Liver (tissue), 9 donors: ENCODE data around the gene USP21. TPM values are rescaled to one million over a fixed set of nuclear protein-coding genes. Genes with fewer than 3 reads are reported as not detected.

Experiments used
- DNase-seq: peaks from one replicate; pipeline ENCODE4 v3.0.0-alpha.2; 2017; ENCODE audit warnings: low spot score
- H3K27ac ChIP-seq, 2 donors: one replicate each; pipeline ENCODE4 v1.7.0; 2013; ENCODE audit warnings: inconsistent platforms in 2 of 2, low read length in 2 of 2, control low read depth in 1 of 2, low read depth in 1 of 2, mild to moderate bottlenecking in 1 of 2
- H3K27me3 ChIP-seq, 4 donors: one replicate each; pipeline versions ENCODE4 v1.6.1 to v1.7.0; 2013; ENCODE audit warnings: low read length in 3 of 4, inconsistent platforms in 1 of 4, mild to moderate bottlenecking in 1 of 4, moderate library complexity in 1 of 4; ENCODE audit not compliant: control insufficient read depth in 4 of 4, insufficient read depth in 4 of 4
- H3K36me3 ChIP-seq, 4 donors: one replicate each; pipeline versions ENCODE4 v1.6.1 to v1.7.0; 2013; ENCODE audit warnings: low read length in 3 of 4, mild to moderate bottlenecking in 3 of 4, low read depth in 1 of 4, moderate library complexity in 1 of 4; ENCODE audit not compliant: control insufficient read depth in 4 of 4, insufficient read depth in 3 of 4
- H3K4me1 ChIP-seq, 4 donors: one replicate each; pipeline versions ENCODE4 v1.6.1 to v1.7.0; 2013; ENCODE audit warnings: low read length in 3 of 4, mild to moderate bottlenecking in 3 of 4, moderate library complexity in 1 of 4; ENCODE audit not compliant: control insufficient read depth in 4 of 4, insufficient read depth in 4 of 4
- H3K4me3 ChIP-seq, 3 donors: one replicate each; pipeline versions ENCODE4 v1.6.1 to v1.7.0; 2013; ENCODE audit warnings: low read length in 3 of 3, control low read depth in 1 of 3, low read depth in 1 of 3, mild to moderate bottlenecking in 1 of 3
- H3K9ac ChIP-seq, 2 donors: one replicate each; pipeline ENCODE4 v1.7.0; 2013; ENCODE audit warnings: low read length in 2 of 2, mild to moderate bottlenecking in 2 of 2, moderate library complexity in 2 of 2, control low read depth in 1 of 2, low read depth in 1 of 2
- H3K9me3 ChIP-seq, 4 donors: one replicate each; pipeline versions ENCODE4 v1.6.1 to v1.7.0; 2013; ENCODE audit warnings: low read length in 3 of 4; ENCODE audit not compliant: control insufficient read depth in 4 of 4
- EGR1 ChIP-seq, 2 donors: IDR thresholded peaks; 2 replicates each; pipeline ENCODE4 v1.6.1; 2016 to 2018; ENCODE audit warnings: antibody characterized with exemption in 2 of 2, low read depth in 2 of 2
- FOXA1 ChIP-seq: IDR thresholded peaks from 2 replicates; pipeline ENCODE4 v1.6.1; 2016; ENCODE audit warnings: antibody characterized with exemption
- FOXA2 ChIP-seq: IDR thresholded peaks from 2 replicates; pipeline ENCODE4 v1.6.1; 2016; ENCODE audit warnings: antibody characterized with exemption
- GABPA ChIP-seq, 2 donors: IDR thresholded peaks in 1 of 2; conservative IDR thresholded peaks in 1 of 2; 2 replicates each; pipeline ENCODE4 v1.6.1; 2016; ENCODE audit warnings: antibody characterized with exemption in 2 of 2, mild to moderate bottlenecking in 1 of 2, moderate library complexity in 1 of 2
- HNF4A ChIP-seq, 2 donors: conservative IDR thresholded peaks; 2 replicates each; pipeline ENCODE4 v1.6.1; 2016; ENCODE audit warnings: antibody characterized with exemption in 2 of 2, mild to moderate bottlenecking in 2 of 2
- HNF4G ChIP-seq: IDR thresholded peaks from 2 replicates; pipeline ENCODE4 v1.6.1; 2016; ENCODE audit warnings: antibody characterized with exemption
- JUND ChIP-seq, 2 donors: IDR thresholded peaks; 2 replicates each; pipeline ENCODE4 v1.6.1; 2016; ENCODE audit warnings: antibody characterized with exemption in 2 of 2
- NR2F2 ChIP-seq: IDR thresholded peaks from 2 replicates; pipeline ENCODE4 v1.6.1; 2016; ENCODE audit warnings: antibody characterized with exemption
- RAD21 ChIP-seq, 2 donors: IDR thresholded peaks; 2 replicates each; pipeline ENCODE4 v1.6.1; 2016; ENCODE audit warnings: antibody characterized with exemption in 2 of 2, mild to moderate bottlenecking in 2 of 2
- RXRA ChIP-seq, 2 donors: IDR thresholded peaks; 2 replicates each; pipeline ENCODE4 v1.6.1; 2017 to 2018; ENCODE audit warnings: antibody characterized with exemption in 2 of 2, mild to moderate bottlenecking in 1 of 2
- SP1 ChIP-seq: IDR thresholded peaks from 2 replicates; pipeline ENCODE4 v1.6.1; 2018; ENCODE audit warnings: antibody characterized with exemption, mild to moderate bottlenecking
- TAF1 ChIP-seq: conservative IDR thresholded peaks from 2 replicates; pipeline ENCODE4 v1.6.1; 2016; ENCODE audit warnings: antibody characterized with exemption, mild to moderate bottlenecking
- YY1 ChIP-seq: IDR thresholded peaks from 2 replicates; pipeline ENCODE4 v1.6.1; 2016; ENCODE audit warnings: antibody characterized with exemption, mild to moderate bottlenecking
- WGBS: extraction: QIAGEN DNeasy Blood & Tissue Kit; methylation state at CpG from one replicate; pipeline ENCODE4 v1.1.7; 2013; 5-methylcytosine and 5-hydroxymethylcytosine counted together
- polyA plus RNA-seq, 2 donors: library from polyadenylated mRNA; stranded (reverse) in 1 of 2; unstranded in 1 of 2; fragments of 200-250 nt in 1 of 2; fragments of >200 nt in 1 of 2; fragmentation: Nextera tagmentation in 1 of 2; extraction: Ambion mirVana in 1 of 2; gene quantifications; one replicate each; pipeline versions ENCODE4 v1.2.1 to v1.2.3, GENCODE V29; 2013 to 2015
- total RNA-seq, 2 donors: library from RNA; depleted of rRNA; stranded (reverse); fragments of >200 nt; gene quantifications; one replicate each; pipeline ENCODE4 v1.2.3, GENCODE V29; 2014
- TF ChIP-seq, protein P1 (sequence below): IDR thresholded peaks from 2 replicates; pipeline ENCODE4 v1.6.1; 2016; ENCODE audit warnings: antibody characterized with exemption
- TF ChIP-seq, protein P2 (sequence below): fragments of 150-350 bp; IDR thresholded peaks from 2 replicates; pipeline ENCODE4 v1.5.1; 2017; ENCODE audit warnings: improper control_type of control experiment, low read depth, low read length; ENCODE audit not compliant: missing input control
- TF ChIP-seq, protein P3 (sequence below): IDR thresholded peaks from 2 replicates; pipeline ENCODE4 v1.6.1; 2016; ENCODE audit warnings: antibody characterized with exemption, mild to moderate bottlenecking
- TF ChIP-seq, protein P4 (sequence below): IDR thresholded peaks from 2 replicates; pipeline ENCODE4 v1.6.1; 2016; ENCODE audit warnings: antibody characterized with exemption
- TF ChIP-seq, protein P5 (sequence below): IDR thresholded peaks from 2 replicates; pipeline ENCODE4 v1.6.1; 2016; ENCODE audit warnings: antibody characterized with exemption
- donor health status: healthy.
- donor health status: healthy.
- donor health status: healthy.
- donor health status: healthy.
- donor health status: healthy.

USP21 gene
- total and polyA plus RNA-seq, 4 donors = 4.1 to 9.0 (median 6.5) TPM

DNA sequence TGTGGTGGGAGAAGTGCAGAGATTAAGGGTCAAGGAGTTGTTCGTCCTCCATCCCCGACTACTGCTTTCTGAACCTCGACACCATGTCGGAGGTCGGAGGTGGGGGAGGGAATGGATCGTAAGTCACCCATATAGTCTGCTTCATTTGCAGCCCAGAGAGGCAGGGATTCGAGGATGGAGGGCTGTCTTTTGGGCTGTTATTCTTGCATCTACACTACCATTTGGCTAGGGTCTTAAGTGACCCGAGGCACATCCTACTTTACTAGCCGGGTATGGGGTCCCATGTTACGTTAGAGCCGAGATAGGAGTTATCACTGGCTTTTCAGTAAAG lies 578 bp downstream of the USP21 start:
- peaks cover 0 to 24% (median 9%) of the 10 kb centered on the region in 4 donors for H3K36me3 ChIP-seq
- H3K27ac ChIP-seq = peak overlapping the region; percentile 64 to 79
- peak overlapping the region; percentile 68 to 94 (median 76) for H3K4me3 ChIP-seq
- H3K9ac ChIP-seq = peak overlapping the region; percentile 50 to 82
- DNase-seq = no peak
- TF ChIP-seq, protein P1, sequence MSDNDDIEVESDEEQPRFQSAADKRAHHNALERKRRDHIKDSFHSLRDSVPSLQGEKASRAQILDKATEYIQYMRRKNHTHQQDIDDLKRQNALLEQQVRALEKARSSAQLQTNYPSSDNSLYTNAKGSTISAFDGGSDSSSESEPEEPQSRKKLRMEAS = no peak
- TF ChIP-seq JUND (IDR thresholded peaks at IDR 0.05) = no peak
- no peak for TF ChIP-seq RXRA (IDR thresholded peaks at IDR 0.05)
- TF ChIP-seq, protein P2, sequence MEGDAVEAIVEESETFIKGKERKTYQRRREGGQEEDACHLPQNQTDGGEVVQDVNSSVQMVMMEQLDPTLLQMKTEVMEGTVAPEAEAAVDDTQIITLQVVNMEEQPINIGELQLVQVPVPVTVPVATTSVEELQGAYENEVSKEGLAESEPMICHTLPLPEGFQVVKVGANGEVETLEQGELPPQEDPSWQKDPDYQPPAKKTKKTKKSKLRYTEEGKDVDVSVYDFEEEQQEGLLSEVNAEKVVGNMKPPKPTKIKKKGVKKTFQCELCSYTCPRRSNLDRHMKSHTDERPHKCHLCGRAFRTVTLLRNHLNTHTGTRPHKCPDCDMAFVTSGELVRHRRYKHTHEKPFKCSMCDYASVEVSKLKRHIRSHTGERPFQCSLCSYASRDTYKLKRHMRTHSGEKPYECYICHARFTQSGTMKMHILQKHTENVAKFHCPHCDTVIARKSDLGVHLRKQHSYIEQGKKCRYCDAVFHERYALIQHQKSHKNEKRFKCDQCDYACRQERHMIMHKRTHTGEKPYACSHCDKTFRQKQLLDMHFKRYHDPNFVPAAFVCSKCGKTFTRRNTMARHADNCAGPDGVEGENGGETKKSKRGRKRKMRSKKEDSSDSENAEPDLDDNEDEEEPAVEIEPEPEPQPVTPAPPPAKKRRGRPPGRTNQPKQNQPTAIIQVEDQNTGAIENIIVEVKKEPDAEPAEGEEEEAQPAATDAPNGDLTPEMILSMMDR = no peak
- no peak for TF ChIP-seq GABPA (IDR thresholded peaks at IDR 0.05 in 1 of 2, conservative IDR thresholded peaks at IDR 0.05 in 1 of 2)
- TF ChIP-seq YY1 = no peak
- TF ChIP-seq RAD21 (IDR thresholded peaks at IDR 0.05) = no peak
- TF ChIP-seq FOXA1 = no peak
- TF ChIP-seq HNF4G = no peak
- TF ChIP-seq, protein P3, sequence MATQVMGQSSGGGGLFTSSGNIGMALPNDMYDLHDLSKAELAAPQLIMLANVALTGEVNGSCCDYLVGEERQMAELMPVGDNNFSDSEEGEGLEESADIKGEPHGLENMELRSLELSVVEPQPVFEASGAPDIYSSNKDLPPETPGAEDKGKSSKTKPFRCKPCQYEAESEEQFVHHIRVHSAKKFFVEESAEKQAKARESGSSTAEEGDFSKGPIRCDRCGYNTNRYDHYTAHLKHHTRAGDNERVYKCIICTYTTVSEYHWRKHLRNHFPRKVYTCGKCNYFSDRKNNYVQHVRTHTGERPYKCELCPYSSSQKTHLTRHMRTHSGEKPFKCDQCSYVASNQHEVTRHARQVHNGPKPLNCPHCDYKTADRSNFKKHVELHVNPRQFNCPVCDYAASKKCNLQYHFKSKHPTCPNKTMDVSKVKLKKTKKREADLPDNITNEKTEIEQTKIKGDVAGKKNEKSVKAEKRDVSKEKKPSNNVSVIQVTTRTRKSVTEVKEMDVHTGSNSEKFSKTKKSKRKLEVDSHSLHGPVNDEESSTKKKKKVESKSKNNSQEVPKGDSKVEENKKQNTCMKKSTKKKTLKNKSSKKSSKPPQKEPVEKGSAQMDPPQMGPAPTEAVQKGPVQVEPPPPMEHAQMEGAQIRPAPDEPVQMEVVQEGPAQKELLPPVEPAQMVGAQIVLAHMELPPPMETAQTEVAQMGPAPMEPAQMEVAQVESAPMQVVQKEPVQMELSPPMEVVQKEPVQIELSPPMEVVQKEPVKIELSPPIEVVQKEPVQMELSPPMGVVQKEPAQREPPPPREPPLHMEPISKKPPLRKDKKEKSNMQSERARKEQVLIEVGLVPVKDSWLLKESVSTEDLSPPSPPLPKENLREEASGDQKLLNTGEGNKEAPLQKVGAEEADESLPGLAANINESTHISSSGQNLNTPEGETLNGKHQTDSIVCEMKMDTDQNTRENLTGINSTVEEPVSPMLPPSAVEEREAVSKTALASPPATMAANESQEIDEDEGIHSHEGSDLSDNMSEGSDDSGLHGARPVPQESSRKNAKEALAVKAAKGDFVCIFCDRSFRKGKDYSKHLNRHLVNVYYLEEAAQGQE = no peak
- no peak for TF ChIP-seq EGR1 (IDR thresholded peaks at IDR 0.05; ENCODE audit: low read depth in 2 of 2)
- TF ChIP-seq, protein P4, sequence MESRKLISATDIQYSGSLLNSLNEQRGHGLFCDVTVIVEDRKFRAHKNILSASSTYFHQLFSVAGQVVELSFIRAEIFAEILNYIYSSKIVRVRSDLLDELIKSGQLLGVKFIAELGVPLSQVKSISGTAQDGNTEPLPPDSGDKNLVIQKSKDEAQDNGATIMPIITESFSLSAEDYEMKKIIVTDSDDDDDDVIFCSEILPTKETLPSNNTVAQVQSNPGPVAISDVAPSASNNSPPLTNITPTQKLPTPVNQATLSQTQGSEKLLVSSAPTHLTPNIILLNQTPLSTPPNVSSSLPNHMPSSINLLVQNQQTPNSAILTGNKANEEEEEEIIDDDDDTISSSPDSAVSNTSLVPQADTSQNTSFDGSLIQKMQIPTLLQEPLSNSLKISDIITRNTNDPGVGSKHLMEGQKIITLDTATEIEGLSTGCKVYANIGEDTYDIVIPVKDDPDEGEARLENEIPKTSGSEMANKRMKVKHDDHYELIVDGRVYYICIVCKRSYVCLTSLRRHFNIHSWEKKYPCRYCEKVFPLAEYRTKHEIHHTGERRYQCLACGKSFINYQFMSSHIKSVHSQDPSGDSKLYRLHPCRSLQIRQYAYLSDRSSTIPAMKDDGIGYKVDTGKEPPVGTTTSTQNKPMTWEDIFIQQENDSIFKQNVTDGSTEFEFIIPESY = no peak
- no peak for TF ChIP-seq TAF1
- no peak for TF ChIP-seq NR2F2
- no peak for TF ChIP-seq FOXA2
- TF ChIP-seq, protein P5, sequence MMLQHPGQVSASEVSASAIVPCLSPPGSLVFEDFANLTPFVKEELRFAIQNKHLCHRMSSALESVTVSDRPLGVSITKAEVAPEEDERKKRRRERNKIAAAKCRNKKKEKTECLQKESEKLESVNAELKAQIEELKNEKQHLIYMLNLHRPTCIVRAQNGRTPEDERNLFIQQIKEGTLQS = no peak
- no peak for TF ChIP-seq HNF4A (conservative IDR thresholded peaks at IDR 0.05)
- TF ChIP-seq SP1 = no peak
- WGBS = 8% methylated on average over 11 of the region's 11 CpGs
- no peaks in the 10 kb centered on the region for H3K27me3 ChIP-seq
- no peaks in the 10 kb centered on the region for H3K9me3 ChIP-seq
- H3K4me1 ChIP-seq = peaks cover 10 to 32% (median 19%) of the 10 kb centered on the region in 4 donors
